ENCODE results near the gene RXRG.
A peak's percentile ranks its signal among the peaks of the same experiment; 100 is the strongest.

Gene RXRG

GRCh38 chr1:165407398-165407797, 37.5 kb downstream of the RXRG start:
- DNase-seq = no peak

- DNase-seq = peak; percentile 27 to 70 (median 53)
Measured at GRCh38 chr1:165403835-165404482, 41.0 kb downstream of the RXRG start.

GRCh38 chr1:165402517-165403111, 42.3 kb downstream of the RXRG start:
- no peak for DNase-seq

GRCh38 chr1:165397944-165398343, 47.0 kb downstream of the RXRG start:
- DNase-seq = no peak

GRCh38 chr1:165395901-165396300, 49.0 kb downstream of the RXRG start:
- DNase-seq = peak in 1 of 3 experiments; percentile 83

GRCh38 chr1:165395478-165395877, 49.4 kb downstream of the RXRG start:
- DNase-seq = peak in 1 of 3 experiments; percentile 91

GRCh38 chr1:165392634-165393571, 52.0 kb downstream of the RXRG start:
- peak; percentile 79 to 100 (median 91) for DNase-seq

- no peak for DNase-seq
Measured at GRCh38 chr1:165389609-165390008, 55.3 kb downstream of the RXRG start.

GRCh38 chr1:165387961-165388360, 57.0 kb downstream of the RXRG start:
- no peak for DNase-seq

GRCh38 chr1:165387505-165387904, 57.4 kb downstream of the RXRG start:
- DNase-seq = no peak

GRCh38 chr1:165383599-165384405, 61.1 kb downstream of the RXRG start:
- DNase-seq = no peak

GRCh38 chr1:165383067-165383466, 61.9 kb downstream of the RXRG start:
- no peak for DNase-seq

- DNase-seq = no peak
Measured at GRCh38 chr1:165381745-165382505, 63.0 kb downstream of the RXRG start.

- no peak for DNase-seq
Measured at GRCh38 chr1:165376811-165377311, 68.1 kb downstream of the RXRG start.

- DNase-seq = peak; percentile 76 to 89 (median 84)
Measured at GRCh38 chr1:165376041-165376810, 68.7 kb downstream of the RXRG start.

GRCh38 chr1:165375623-165376022, 69.3 kb downstream of the RXRG start:
- no peak for DNase-seq

- no peak for DNase-seq
Measured at GRCh38 chr1:165371588-165372225, 73.2 kb downstream of the RXRG start.

- peak; percentile 26 to 82 (median 73) for DNase-seq
Measured at GRCh38 chr1:165369255-165369848, 75.6 kb downstream of the RXRG start.

GRCh38 chr1:165367375-165367993, 77.4 kb downstream of the RXRG start:
- DNase-seq = peak; percentile 61 to 91 (median 86)
